NOMO-1 treated with DMSO at 0.1 percent for 48 hours (cell line): ENCODE data around the gene PHF12.
"Not testable (repeated sequence)": the region's sequence is repeated elsewhere in the genome, so short reads cannot be mapped to it uniquely, and the experiment has no call there.

ENCODE experiments used
- DNase-seq: peaks from one replicate; lab custom pipeline; 2025; ENCODE audit not compliant: unreplicated experiment; lab: John Stamatoyannopoulos, UW

PHF12 gene

GRCh38 chr17:28885951-28886350 lies 65.4 kb downstream of the PHF12 start:
- DNase-seq = no peak

GRCh38 chr17:28885363-28885762 lies 66.0 kb downstream of the PHF12 start:
- no peak for DNase-seq

- no peak for DNase-seq
Measured at GRCh38 chr17:28883967-28884702, 67.2 kb downstream of the PHF12 start.

- DNase-seq = no peak
Measured at GRCh38 chr17:28882154-28882895, 69.0 kb downstream of the PHF12 start.

GRCh38 chr17:28881533-28882056 lies 69.7 kb downstream of the PHF12 start:
- DNase-seq = no peak

- no peak for DNase-seq
Measured at GRCh38 chr17:28880572-28880945, 70.8 kb downstream of the PHF12 start.

- DNase-seq = no peak
Measured at GRCh38 chr17:28879886-28880571, 71.3 kb downstream of the PHF12 start.

- no peak for DNase-seq
Measured at GRCh38 chr17:28878981-28879380, 72.3 kb downstream of the PHF12 start.

GRCh38 chr17:28878158-28878910 lies 73.0 kb downstream of the PHF12 start:
- no peak for DNase-seq

GRCh38 chr17:28877150-28877711 lies 74.1 kb downstream of the PHF12 start:
- not testable (repeated sequence) for DNase-seq

- no peak for DNase-seq
Measured at GRCh38 chr17:28875848-28876550, 75.3 kb downstream of the PHF12 start.

GRCh38 chr17:28874750-28875149 lies 76.6 kb downstream of the PHF12 start:
- no peak for DNase-seq

- DNase-seq = no peak
Measured at GRCh38 chr17:28873839-28874238, 77.5 kb downstream of the PHF12 start.

GRCh38 chr17:28871056-28871579 lies 80.2 kb downstream of the PHF12 start:
- DNase-seq = no peak

- no peak for DNase-seq
Measured at GRCh38 chr17:28867276-28867675, 84.0 kb downstream of the PHF12 start.

GRCh38 chr17:28865946-28866752 lies 85.2 kb downstream of the PHF12 start:
- DNase-seq = no peak

- no peak for DNase-seq
Measured at GRCh38 chr17:28864991-28865849, 86.1 kb downstream of the PHF12 start.

GRCh38 chr17:28863953-28864352 lies 87.4 kb downstream of the PHF12 start:
- DNase-seq = no peak
